B cell (primary cell): ENCODE results near the gene CDRT4. TPM values are rescaled to one million over a fixed set of nuclear protein-coding genes. Genes with fewer than 3 reads are reported as not detected.

ENCODE experiments used
- ATAC-seq: fragments of 200-7000 bp; cut with Tn5 transposase; one replicate; pipeline ENCODE4 v1.10.0; 2021; ENCODE audit warnings: low read depth, mild to moderate bottlenecking, moderate number of reproducible peaks, moderate library complexity
- CTCF ChIA-PET: fragments of 350-600 bp; sonication (Branson Sonifier 250); formaldehyde crosslinking; loops from one replicate; lab custom pipeline; 2021; ENCODE audit warnings: antibody characterized with exemption, inconsistent platforms; lab: Charles Lee
- POLR2A ChIA-PET: fragments of 350-600 bp; sonication (Branson Sonifier 250); formaldehyde crosslinking; loops from one replicate; lab custom pipeline; 2021; ENCODE audit warnings: antibody characterized with exemption; lab: Charles Lee
- DNase-seq: peaks from one replicate; pipeline ENCODE4 v3.0.0; 2013
- H2AFZ ChIP-seq: 2 replicates; pipeline ENCODE4 v1.6.1; 2012; ENCODE audit warnings: mild to moderate bottlenecking, low read depth, low read length; ENCODE audit not compliant: insufficient read depth, poor library complexity, severe bottlenecking
- H3K27ac ChIP-seq, 2 donors: 1 replicate in 1 of 2; 2 replicates in 1 of 2; pipeline ENCODE4 v1.5.1; 2012 to 2013; ENCODE audit warnings: low read length in 2 of 2, mild to moderate bottlenecking in 2 of 2, moderate library complexity in 1 of 2
- H3K27me3 ChIP-seq, 4 experiments: fragments of 200-600 bp in 1 of 4; sonication (generic) in 1 of 4; replicated peaks in 1 of 4; 1 replicate in 2 of 4; 2 replicates in 2 of 4; pipeline versions ENCODE4 v1.6.1 to v1.7.0; 2013 to 2016; ENCODE audit warnings: low read length in 3 of 4, mild to moderate bottlenecking in 2 of 4, mixed read lengths in 1 of 4, moderate library complexity in 1 of 4; ENCODE audit not compliant: insufficient read depth in 4 of 4, control insufficient read depth in 3 of 4; ENCODE audit errors: control extremely low read depth in 1 of 4
- H3K36me3 ChIP-seq, 2 experiments: replicated peaks in 1 of 2; 1 replicate in 1 of 2; 2 replicates in 1 of 2; pipeline versions ENCODE4 v1.6.1 to v1.7.1; 2013; ENCODE audit warnings: low read length in 1 of 2; ENCODE audit not compliant: insufficient read depth in 2 of 2, control insufficient read depth in 1 of 2; ENCODE audit errors: control extremely low read depth in 1 of 2, extremely low read depth in 1 of 2
- H3K4me1 ChIP-seq, 2 donors: fragments of 200-600 bp in 1 of 2; sonication (generic) in 1 of 2; 1 replicate in 1 of 2; 2 replicates in 1 of 2; pipeline versions ENCODE4 v1.5.1 to v1.6.1; 2013 to 2017; ENCODE audit warnings: low read length in 2 of 2; ENCODE audit not compliant: control insufficient read depth in 2 of 2, insufficient read depth in 2 of 2
- H3K4me2 ChIP-seq: replicated peaks from 2 replicates; pipeline ENCODE3; 2012; ENCODE audit warnings: mild to moderate bottlenecking, low read depth, low read length; ENCODE audit not compliant: poor library complexity, severe bottlenecking
- H3K4me3 ChIP-seq, 5 experiments: fragments of 200-600 bp in 1 of 5; sonication (generic) in 1 of 5; 1 replicate in 3 of 5; 2 replicates in 2 of 5; pipeline versions ENCODE4 v1.5.1 to v1.7.0; 2011 to 2016; ENCODE audit warnings: low read length in 4 of 5, mild to moderate bottlenecking in 4 of 5, low read depth in 2 of 5, control low read depth in 1 of 5, moderate library complexity in 1 of 5; ENCODE audit not compliant: insufficient read depth in 1 of 5; ENCODE audit errors: control extremely low read depth in 1 of 5, extremely low read depth in 1 of 5
- H3K79me2 ChIP-seq: fragments of 200-600 bp; sonication (generic); one replicate; pipeline ENCODE4 v1.6.0; 2016; ENCODE audit warnings: low read length; ENCODE audit not compliant: control insufficient read depth, insufficient read depth
- H3K9ac ChIP-seq: fragments of 200-600 bp; sonication (generic); 2 replicates; pipeline ENCODE4 v1.6.1; 2017; ENCODE audit warnings: mild to moderate bottlenecking, low read length, moderate library complexity
- H3K9me3 ChIP-seq, 3 donors: one replicate each; pipeline versions ENCODE4 v1.6.1 to v1.7.1; 2013; ENCODE audit warnings: low read length in 2 of 3; ENCODE audit not compliant: control insufficient read depth in 2 of 3, insufficient read depth in 1 of 3; ENCODE audit errors: control extremely low read depth in 1 of 3
- H4K20me1 ChIP-seq: 2 replicates; pipeline ENCODE4 v1.6.0; 2012; ENCODE audit warnings: mild to moderate bottlenecking, low read length; ENCODE audit not compliant: insufficient read depth, control insufficient read depth, poor library complexity, severe bottlenecking
- H3K27ac Mint-ChIP-seq: one replicate; pipeline ENCODE4 v1.8.0; 2021; ENCODE audit warnings: mixed read lengths
- H3K27me3 Mint-ChIP-seq: one replicate; pipeline ENCODE4 v1.8.0; 2021; ENCODE audit warnings: mixed read lengths
- H3K4me1 Mint-ChIP-seq: one replicate; pipeline ENCODE4 v1.8.0; 2021; ENCODE audit warnings: mixed read lengths
- H3K4me3 Mint-ChIP-seq: one replicate; pipeline ENCODE4 v1.8.0; 2021; ENCODE audit warnings: mixed read lengths
- H3K9me3 Mint-ChIP-seq: one replicate; pipeline ENCODE4 v1.8.0; 2022; ENCODE audit warnings: mixed read lengths; ENCODE audit not compliant: insufficient read depth
- EZH2 ChIP-seq: IDR thresholded peaks from 2 replicates; pipeline ENCODE4 v1.6.1; 2012; ENCODE audit warnings: borderline replicate concordance, low read depth, mild to moderate bottlenecking, moderate library complexity, low read length; ENCODE audit not compliant: insufficient read depth, poor library complexity, severe bottlenecking
- WGBS: methylation state at CpG from one replicate; pipeline ENCODE4 v1.1.5; 2013; ENCODE audit warnings: missing lambda C conversion rate; ENCODE audit not compliant: insufficient coverage; 5-methylcytosine and 5-hydroxymethylcytosine counted together
- intact Hi-C: fragments of 100-400 bp; cut with micrococcal nuclease; formaldehyde crosslinking; loops from one replicate; pipeline ENCODE4 v1.10.0; 2022
- polyA plus RNA-seq: library from polyadenylated mRNA; depleted of rRNA; stranded (reverse); fragments of >200 nt; gene quantifications from 2 replicates; pipeline ENCODE4 v1.2.3, GENCODE V29; 2012
- total RNA-seq, 2 donors: library from RNA; stranded (reverse); fragments of 120-200 nt in 1 of 2; gene quantifications; 1 replicate in 1 of 2; 2 replicates in 1 of 2; pipeline versions ENCODE4 v1.2.3 to v1.2.4, GENCODE V29; 2013 to 2022
- TF ChIP-seq, protein P1 (sequence below): fragments of 200-600 bp; IDR thresholded peaks from one replicate; pipeline ENCODE4 v1.8.0; 2022; ENCODE audit warnings: antibody characterized with exemption, mild to moderate bottlenecking

The CDRT4 gene
- total and polyA plus RNA-seq, 2 donors (not counting 1 experiment from before 2014, with no cell fraction given), result 11.6 to 23.0 TPM

GRCh38 chr17:15492791-15493692 lies 25.6 kb upstream of the CDRT4 start:
- Histone ChIP-seq H3K9ac (no peak overlapping the region), H3K27me3 (no peaks in the 10 kb centered on the region), H3K9me3 (no peaks in the 10 kb centered on the region), H2AFZ (no peak overlapping the region), H3K27ac (no peak overlapping the region), H3K4me2 (no peak overlapping the region), H3K79me2 (no peaks in the 10 kb centered on the region), H3K4me1 (no peaks in the 10 kb centered on the region), H3K4me3 (no peak overlapping the region), H4K20me1 (no peaks in the 10 kb centered on the region), H3K36me3 (no peaks in the 10 kb centered on the region)
- Mint-ChIP-seq H3K4me1 (no peaks in the 10 kb centered on the region), H3K4me3 (no peak overlapping the region), H3K27me3 (no peaks in the 10 kb centered on the region), H3K9me3 (no peaks in the 10 kb centered on the region), H3K27ac (no peak overlapping the region)
- intact Hi-C loops, result no loop called here
- 88% methylated on average over 8 of the region's 8 CpGs for WGBS
- DNase-seq, result no peak
- ATAC-seq, result no peak
- ChIA-PET POLR2A (no interaction called here), CTCF (no interaction called here)
- no peak for TF ChIP-seq EZH2
- TF ChIP-seq, protein P1, sequence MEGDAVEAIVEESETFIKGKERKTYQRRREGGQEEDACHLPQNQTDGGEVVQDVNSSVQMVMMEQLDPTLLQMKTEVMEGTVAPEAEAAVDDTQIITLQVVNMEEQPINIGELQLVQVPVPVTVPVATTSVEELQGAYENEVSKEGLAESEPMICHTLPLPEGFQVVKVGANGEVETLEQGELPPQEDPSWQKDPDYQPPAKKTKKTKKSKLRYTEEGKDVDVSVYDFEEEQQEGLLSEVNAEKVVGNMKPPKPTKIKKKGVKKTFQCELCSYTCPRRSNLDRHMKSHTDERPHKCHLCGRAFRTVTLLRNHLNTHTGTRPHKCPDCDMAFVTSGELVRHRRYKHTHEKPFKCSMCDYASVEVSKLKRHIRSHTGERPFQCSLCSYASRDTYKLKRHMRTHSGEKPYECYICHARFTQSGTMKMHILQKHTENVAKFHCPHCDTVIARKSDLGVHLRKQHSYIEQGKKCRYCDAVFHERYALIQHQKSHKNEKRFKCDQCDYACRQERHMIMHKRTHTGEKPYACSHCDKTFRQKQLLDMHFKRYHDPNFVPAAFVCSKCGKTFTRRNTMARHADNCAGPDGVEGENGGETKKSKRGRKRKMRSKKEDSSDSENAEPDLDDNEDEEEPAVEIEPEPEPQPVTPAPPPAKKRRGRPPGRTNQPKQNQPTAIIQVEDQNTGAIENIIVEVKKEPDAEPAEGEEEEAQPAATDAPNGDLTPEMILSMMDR, result no peak

DNA sequence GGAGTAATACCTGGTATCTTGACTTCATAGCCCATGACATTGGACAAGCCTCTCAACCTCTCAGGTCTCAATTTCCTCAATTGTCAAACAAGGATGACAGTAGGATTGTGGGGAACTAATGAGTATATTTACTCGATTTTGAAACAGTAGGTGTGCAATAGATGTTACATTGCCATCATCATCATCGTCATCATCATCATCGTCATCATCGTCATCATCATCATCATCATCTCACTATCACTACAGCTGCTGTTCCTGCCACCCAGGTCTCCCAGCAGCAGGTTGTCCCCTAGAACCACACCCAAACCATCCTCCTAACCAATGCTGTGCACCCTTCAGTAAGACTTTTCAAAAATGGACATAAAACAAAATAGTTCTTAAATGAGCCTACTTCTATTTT lies 24.8 kb upstream of the CDRT4 start:
- ChIA-PET CTCF (no interaction called here), POLR2A (no interaction called here)
- H3K4me3 ChIP-seq, result no peak overlapping the region
- no peak overlapping the region for H3K9ac ChIP-seq
- Mint-ChIP-seq H3K27me3 (no peaks in the 10 kb centered on the region), H3K4me3 (no peak overlapping the region), H3K9me3 (no peaks in the 10 kb centered on the region), H3K4me1 (no peaks in the 10 kb centered on the region), H3K27ac (no peak overlapping the region)
- 100% methylated on average over 2 of the region's 4 CpGs for WGBS
- H4K20me1 ChIP-seq, result no peaks in the 10 kb centered on the region
- H3K27ac ChIP-seq, result no peak overlapping the region
- no peaks in the 10 kb centered on the region for H3K9me3 ChIP-seq
- no peak for DNase-seq
- H3K4me1 ChIP-seq, result no peaks in the 10 kb centered on the region
- intact Hi-C loops, result no loop called here
- H3K4me2 ChIP-seq, result no peak overlapping the region
- no peak for ATAC-seq
- TF ChIP-seq EZH2, result no peak
- TF ChIP-seq, protein P1, result no peak
- no peaks in the 10 kb centered on the region for H3K27me3 ChIP-seq
- H2AFZ ChIP-seq, result no peak overlapping the region
- H3K36me3 ChIP-seq, result no peaks in the 10 kb centered on the region
- H3K79me2 ChIP-seq, result no peaks in the 10 kb centered on the region
